K562 (cell line): ENCODE measurements around the gene ZC4H2.
A peak's percentile ranks its signal among the peaks of the same experiment; 100 is the strongest.

ENCODE experiments used
- FOXA1 ChIP-seq: fragments of 450-650 bp; IDR thresholded peaks from 2 replicates; pipeline ENCODE4 v1.6.1; 2016; ENCODE audit warnings: mild to moderate bottlenecking, borderline replicate concordance
- KDM1A ChIP-seq, 2 experiments: fragments of 450-650 bp; IDR thresholded peaks; 2 replicates each; pipeline ENCODE4 v1.6.1; 2016; ENCODE audit warnings: mild to moderate bottlenecking in 2 of 2
- NFYB ChIP-seq: IDR thresholded peaks from 2 replicates; pipeline ENCODE4 v1.6.1; 2011; ENCODE audit warnings: mild to moderate bottlenecking, moderate library complexity; ENCODE audit not compliant: insufficient read length; ENCODE audit errors: extremely low read depth
- NR3C1 ChIP-seq: sonication (generic); formaldehyde crosslinking; IDR thresholded peaks from 2 replicates; pipeline ENCODE4 v1.8.1; 2022; ENCODE audit warnings: missing genetic modification reagents
- POLR2A ChIP-seq: fragments of 450-650 bp; conservative IDR thresholded peaks from 2 replicates; pipeline ENCODE4 v1.6.1; 2016
- SIRT6 ChIP-seq: IDR thresholded peaks from one replicate; pipeline ENCODE4 v1.6.1; 2012; ENCODE audit warnings: low read depth, mild to moderate bottlenecking, control low read depth, inconsistent platforms, low read length, moderate library complexity
- ZNF785 ChIP-seq: fragments of 250-450 bp; sonication (Bioruptor Pico); IDR thresholded peaks from 2 replicates; pipeline ENCODE4 v1.4.0; 2020; ENCODE audit warnings: mild to moderate bottlenecking
- TF ChIP-seq, protein P1 (sequence below), 3 experiments: IDR thresholded peaks in 2 of 3; conservative IDR thresholded peaks in 1 of 3; 2 replicates each; pipeline ENCODE4 v1.5.1; 2011 to 2012; ENCODE audit warnings: low read length in 3 of 3, mild to moderate bottlenecking in 3 of 3, control low read depth in 2 of 3, improper control_type of control experiment in 1 of 3, inconsistent platforms in 1 of 3, low read depth in 1 of 3, mixed read lengths in 1 of 3, moderate library complexity in 1 of 3; ENCODE audit not compliant: insufficient read depth in 2 of 3
- TF ChIP-seq, protein P2 (sequence below): sonication (generic); formaldehyde crosslinking; IDR thresholded peaks from 2 replicates; pipeline ENCODE4 v1.9.0; 2022; ENCODE audit warnings: mild to moderate bottlenecking, missing genetic modification reagents

DNA sequence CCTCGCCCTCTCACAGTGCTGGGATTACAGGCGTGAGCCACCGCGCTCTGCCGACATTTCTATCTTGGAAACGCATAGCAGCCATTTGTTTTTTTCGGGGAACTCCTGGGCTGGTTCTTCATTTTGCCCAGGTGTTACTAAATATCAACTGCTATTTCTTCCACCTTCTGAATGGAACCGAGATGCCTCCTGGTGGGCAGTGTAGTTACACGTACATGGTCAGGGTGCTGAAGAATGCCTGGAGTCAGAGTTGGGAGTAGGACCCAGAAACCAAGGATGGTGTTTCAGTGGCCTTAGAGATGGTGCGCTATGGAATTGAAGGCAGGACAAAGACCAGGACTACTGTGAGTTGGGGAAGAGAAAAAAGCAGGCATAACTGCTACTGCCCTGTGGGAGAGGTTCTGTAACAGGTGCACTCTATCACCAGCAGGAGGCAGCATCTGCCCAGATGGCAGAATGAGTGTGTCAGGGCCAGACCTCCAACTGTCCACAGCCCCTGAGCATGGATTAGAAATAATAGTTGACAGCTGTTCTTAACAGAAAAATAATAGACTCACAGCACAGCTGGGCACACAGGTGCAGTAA, 81.7 kb downstream of the ZC4H2 start:
- TF ChIP-seq, protein P1, sequence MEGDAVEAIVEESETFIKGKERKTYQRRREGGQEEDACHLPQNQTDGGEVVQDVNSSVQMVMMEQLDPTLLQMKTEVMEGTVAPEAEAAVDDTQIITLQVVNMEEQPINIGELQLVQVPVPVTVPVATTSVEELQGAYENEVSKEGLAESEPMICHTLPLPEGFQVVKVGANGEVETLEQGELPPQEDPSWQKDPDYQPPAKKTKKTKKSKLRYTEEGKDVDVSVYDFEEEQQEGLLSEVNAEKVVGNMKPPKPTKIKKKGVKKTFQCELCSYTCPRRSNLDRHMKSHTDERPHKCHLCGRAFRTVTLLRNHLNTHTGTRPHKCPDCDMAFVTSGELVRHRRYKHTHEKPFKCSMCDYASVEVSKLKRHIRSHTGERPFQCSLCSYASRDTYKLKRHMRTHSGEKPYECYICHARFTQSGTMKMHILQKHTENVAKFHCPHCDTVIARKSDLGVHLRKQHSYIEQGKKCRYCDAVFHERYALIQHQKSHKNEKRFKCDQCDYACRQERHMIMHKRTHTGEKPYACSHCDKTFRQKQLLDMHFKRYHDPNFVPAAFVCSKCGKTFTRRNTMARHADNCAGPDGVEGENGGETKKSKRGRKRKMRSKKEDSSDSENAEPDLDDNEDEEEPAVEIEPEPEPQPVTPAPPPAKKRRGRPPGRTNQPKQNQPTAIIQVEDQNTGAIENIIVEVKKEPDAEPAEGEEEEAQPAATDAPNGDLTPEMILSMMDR (IDR thresholded peaks at IDR 0.05 in 2 of 3, conservative IDR thresholded peaks at IDR 0.05 in 1 of 3; ENCODE audit: insufficient read depth in 2 of 3, low read depth in 1 of 3, low read length in 3 of 3) = peak; percentile 34 to 55 (median 48); a peak in 4 of 6 replicates
- TF ChIP-seq SIRT6 = no peak
- TF ChIP-seq FOXA1 = no peak
- no peak for TF ChIP-seq NR3C1 (CRISPR knock-in tag)
- no peak for TF ChIP-seq POLR2A
- TF ChIP-seq ZNF785 = no peak
- TF ChIP-seq NFYB = no peak
- TF ChIP-seq KDM1A (IDR thresholded peaks at IDR 0.05) = no peak
- TF ChIP-seq, protein P2, sequence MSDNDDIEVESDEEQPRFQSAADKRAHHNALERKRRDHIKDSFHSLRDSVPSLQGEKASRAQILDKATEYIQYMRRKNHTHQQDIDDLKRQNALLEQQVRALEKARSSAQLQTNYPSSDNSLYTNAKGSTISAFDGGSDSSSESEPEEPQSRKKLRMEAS (CRISPR knock-in tag) = no peak
